WTC11 (cell line): ENCODE data around the gene MYL5. TPM values are rescaled to one million over a fixed set of nuclear protein-coding genes. Genes with fewer than 3 reads are reported as not detected.

Source experiments
- ATAC-seq: fragments of 200-7000 bp; cut with Tn5 transposase; 2 replicates; pipeline ENCODE4 v1.10.0; 2021; ENCODE audit warnings: mild to moderate bottlenecking, moderate library complexity
- CTCF ChIA-PET: fragments of 300-600 bp; sonication (Branson Sonifier 250); formaldehyde crosslinking; loops from one replicate; lab custom pipeline; 2021; ENCODE audit warnings: antibody characterized with exemption; lab: Charles Lee
- POLR2A ChIA-PET: fragments of 350-600 bp; sonication (Branson Sonifier 250); formaldehyde crosslinking; loops from one replicate; lab custom pipeline; 2021; ENCODE audit warnings: antibody characterized with exemption; lab: Charles Lee
- DNase-seq: peaks from one replicate; pipeline ENCODE4 v3.0.0; 2021; ENCODE audit warnings: low spot score
- H3K27ac Mint-ChIP-seq: 2 replicates; pipeline ENCODE4 v1.8.0; 2021; ENCODE audit warnings: mixed read lengths
- H3K27me3 Mint-ChIP-seq: 2 replicates; pipeline ENCODE4 v1.8.0; 2021; ENCODE audit warnings: low read depth, mild to moderate bottlenecking, moderate library complexity, mixed read lengths
- H3K36me3 Mint-ChIP-seq: 2 replicates; pipeline ENCODE4 v1.8.0; 2021; ENCODE audit warnings: mixed read lengths
- H3K4me1 Mint-ChIP-seq: 2 replicates; pipeline ENCODE4 v1.8.0; 2022; ENCODE audit warnings: mixed read lengths
- H3K4me3 Mint-ChIP-seq: 2 replicates; pipeline ENCODE4 v1.8.0; 2021; ENCODE audit warnings: mild to moderate bottlenecking, moderate library complexity, mixed read lengths
- H3K9me3 Mint-ChIP-seq: 2 replicates; pipeline ENCODE4 v1.8.0; 2021; ENCODE audit warnings: mixed read lengths
- AFF4 ChIP-seq: sonication (generic); formaldehyde crosslinking; IDR thresholded peaks from 2 replicates; pipeline ENCODE4 v1.8.1; 2023; ENCODE audit warnings: mild to moderate bottlenecking, missing genetic modification reagents, borderline replicate concordance
- CBFB ChIP-seq: sonication (generic); formaldehyde crosslinking; IDR thresholded peaks from 2 replicates; pipeline ENCODE4 v1.8.1; 2022; ENCODE audit warnings: mild to moderate bottlenecking, low read depth, missing genetic modification reagents
- CREB1 ChIP-seq: sonication (generic); formaldehyde crosslinking; IDR thresholded peaks from 2 replicates; pipeline ENCODE4 v1.8.0; 2023; ENCODE audit warnings: mild to moderate bottlenecking, missing genetic modification reagents
- EMX1 ChIP-seq: fragments of 250-450 bp; sonication (Bioruptor Pico); IDR thresholded peaks from 2 replicates; pipeline ENCODE4 v1.8.0; 2021; ENCODE audit warnings: mild to moderate bottlenecking
- ESRRA ChIP-seq: sonication (generic); formaldehyde crosslinking; IDR thresholded peaks from 2 replicates; pipeline ENCODE4 v1.8.1; 2022; ENCODE audit warnings: mild to moderate bottlenecking, missing genetic modification reagents, borderline replicate concordance
- ETV6 ChIP-seq: sonication (generic); formaldehyde crosslinking; IDR thresholded peaks from 2 replicates; pipeline ENCODE4 v1.8.1; 2022; ENCODE audit warnings: mild to moderate bottlenecking, missing genetic modification reagents
- FOXJ3 ChIP-seq: sonication (generic); formaldehyde crosslinking; IDR thresholded peaks from 2 replicates; pipeline ENCODE4 v1.9.0; 2021; ENCODE audit warnings: missing genetic modification reagents, mild to moderate bottlenecking, borderline replicate concordance
- FOXK1 ChIP-seq: sonication (generic); formaldehyde crosslinking; IDR thresholded peaks from 2 replicates; pipeline ENCODE4 v1.8.0; 2022; ENCODE audit warnings: mild to moderate bottlenecking, moderate library complexity, missing genetic modification reagents
- HMGA2 ChIP-seq: fragments of 250-450 bp; sonication (Bioruptor Pico); IDR thresholded peaks from 2 replicates; pipeline ENCODE4 v1.4.0; 2021; ENCODE audit warnings: mild to moderate bottlenecking, moderate library complexity
- NFYB ChIP-seq: sonication (generic); formaldehyde crosslinking; conservative IDR thresholded peaks from 2 replicates; pipeline ENCODE4 v1.8.0; 2022; ENCODE audit warnings: low read depth, missing genetic modification reagents
- PREB ChIP-seq: sonication (generic); formaldehyde crosslinking; IDR thresholded peaks from 2 replicates; pipeline ENCODE4 v1.8.1; 2022; ENCODE audit warnings: mild to moderate bottlenecking, missing genetic modification reagents, moderate library complexity, borderline replicate concordance
- PRRX2 ChIP-seq: fragments of 250-450 bp; sonication (Bioruptor Pico); IDR thresholded peaks from 2 replicates; pipeline ENCODE4 v1.8.0; 2021; ENCODE audit warnings: mild to moderate bottlenecking
- RELA ChIP-seq: sonication (generic); formaldehyde crosslinking; IDR thresholded peaks from 2 replicates; pipeline ENCODE4 v1.8.1; 2022; ENCODE audit warnings: missing genetic modification reagents, mild to moderate bottlenecking, borderline replicate concordance
- TCF7 ChIP-seq: sonication (generic); formaldehyde crosslinking; IDR thresholded peaks from 2 replicates; pipeline ENCODE4 v1.8.0; 2022; ENCODE audit warnings: mild to moderate bottlenecking, low read depth, missing genetic modification reagents, moderate library complexity
- TP53 ChIP-seq: sonication (generic); formaldehyde crosslinking; IDR thresholded peaks from 2 replicates; pipeline ENCODE4 v1.8.1; 2023; ENCODE audit warnings: mild to moderate bottlenecking, missing genetic modification reagents
- ZNF138 ChIP-seq: sonication (generic); formaldehyde crosslinking; conservative IDR thresholded peaks from 2 replicates; pipeline ENCODE4 v1.8.1; 2022; ENCODE audit warnings: mild to moderate bottlenecking, moderate library complexity, missing genetic modification reagents
- ZNF425 ChIP-seq: fragments of 250-450 bp; sonication (Bioruptor Pico); conservative IDR thresholded peaks from 2 replicates; pipeline ENCODE4 v1.9.0; 2021; ENCODE audit warnings: mild to moderate bottlenecking
- total RNA-seq: library from RNA; stranded (reverse); gene quantifications from 3 replicates; pipeline ENCODE4 v1.2.3, GENCODE V29; 2021
- TF ChIP-seq, protein P1 (sequence below): sonication (generic); formaldehyde crosslinking; IDR thresholded peaks from 2 replicates; pipeline ENCODE4 v1.8.1; 2022; ENCODE audit warnings: low read depth, mild to moderate bottlenecking, moderate library complexity, missing genetic modification reagents, borderline replicate concordance
- TF ChIP-seq, protein P2 (sequence below): sonication (generic); formaldehyde crosslinking; IDR thresholded peaks from 2 replicates; pipeline ENCODE4 v1.8.1; 2023; ENCODE audit warnings: mild to moderate bottlenecking, moderate library complexity, missing genetic modification reagents
- TF ChIP-seq, protein P3 (sequence below): sonication (generic); formaldehyde crosslinking; IDR thresholded peaks from 2 replicates; pipeline ENCODE4 v1.8.1; 2022; ENCODE audit warnings: low read depth, missing genetic modification reagents, borderline replicate concordance

Gene MYL5
- total RNA-seq, 1 experiment from 2014 or later: 22.2 TPM

- ChIA-PET CTCF (interaction anchor here (1.3 to 2.9 kb wide), 2 partner anchors 9 to 106 kb away, joined by 8 to 35 read pairs; partner anchors contain the start of genes ATP5ME, MYL5 and TMEM271), POLR2A (no interaction called here)
- Mint-ChIP-seq H3K4me3 (no peak overlapping the region), H3K9me3 (no peaks in the 10 kb centered on the region), H3K27me3 (no peaks in the 10 kb centered on the region; the same call in 1 of the 2 replicates), H3K36me3 (no peaks in the 10 kb centered on the region), H3K4me1 (peaks cover 7% of the 10 kb centered on the region; the same call in 1 of the 2 replicates), H3K27ac (no peak overlapping the region)
- TF ChIP-seq, protein P1, sequence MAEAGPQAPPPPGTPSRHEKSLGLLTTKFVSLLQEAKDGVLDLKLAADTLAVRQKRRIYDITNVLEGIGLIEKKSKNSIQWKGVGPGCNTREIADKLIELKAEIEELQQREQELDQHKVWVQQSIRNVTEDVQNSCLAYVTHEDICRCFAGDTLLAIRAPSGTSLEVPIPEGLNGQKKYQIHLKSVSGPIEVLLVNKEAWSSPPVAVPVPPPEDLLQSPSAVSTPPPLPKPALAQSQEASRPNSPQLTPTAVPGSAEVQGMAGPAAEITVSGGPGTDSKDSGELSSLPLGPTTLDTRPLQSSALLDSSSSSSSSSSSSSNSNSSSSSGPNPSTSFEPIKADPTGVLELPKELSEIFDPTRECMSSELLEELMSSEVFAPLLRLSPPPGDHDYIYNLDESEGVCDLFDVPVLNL (CRISPR knock-in tag): 0 out of 2 replicates have a peak, but pooled peaks have one; percentile 28
- TF ChIP-seq ESRRA (no peak), TCF7 (CRISPR knock-in tag) (no peak), EMX1 (CRISPR knock-in tag) (no peak), TP53 (CRISPR knock-in tag) (no peak), RELA (no peak), ETV6 (CRISPR knock-in tag) (no peak)
- TF ChIP-seq, protein P2, sequence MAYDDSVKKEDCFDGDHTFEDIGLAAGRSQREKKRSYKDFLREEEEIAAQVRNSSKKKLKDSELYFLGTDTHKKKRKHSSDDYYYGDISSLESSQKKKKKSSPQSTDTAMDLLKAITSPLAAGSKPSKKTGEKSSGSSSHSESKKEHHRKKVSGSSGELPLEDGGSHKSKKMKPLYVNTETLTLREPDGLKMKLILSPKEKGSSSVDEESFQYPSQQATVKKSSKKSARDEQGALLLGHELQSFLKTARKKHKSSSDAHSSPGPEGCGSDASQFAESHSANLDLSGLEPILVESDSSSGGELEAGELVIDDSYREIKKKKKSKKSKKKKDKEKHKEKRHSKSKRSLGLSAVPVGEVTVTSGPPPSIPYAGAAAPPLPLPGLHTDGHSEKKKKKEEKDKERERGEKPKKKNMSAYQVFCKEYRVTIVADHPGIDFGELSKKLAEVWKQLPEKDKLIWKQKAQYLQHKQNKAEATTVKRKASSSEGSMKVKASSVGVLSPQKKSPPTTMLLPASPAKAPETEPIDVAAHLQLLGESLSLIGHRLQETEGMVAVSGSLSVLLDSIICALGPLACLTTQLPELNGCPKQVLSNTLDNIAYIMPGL: no peak
- TF ChIP-seq, protein P3, sequence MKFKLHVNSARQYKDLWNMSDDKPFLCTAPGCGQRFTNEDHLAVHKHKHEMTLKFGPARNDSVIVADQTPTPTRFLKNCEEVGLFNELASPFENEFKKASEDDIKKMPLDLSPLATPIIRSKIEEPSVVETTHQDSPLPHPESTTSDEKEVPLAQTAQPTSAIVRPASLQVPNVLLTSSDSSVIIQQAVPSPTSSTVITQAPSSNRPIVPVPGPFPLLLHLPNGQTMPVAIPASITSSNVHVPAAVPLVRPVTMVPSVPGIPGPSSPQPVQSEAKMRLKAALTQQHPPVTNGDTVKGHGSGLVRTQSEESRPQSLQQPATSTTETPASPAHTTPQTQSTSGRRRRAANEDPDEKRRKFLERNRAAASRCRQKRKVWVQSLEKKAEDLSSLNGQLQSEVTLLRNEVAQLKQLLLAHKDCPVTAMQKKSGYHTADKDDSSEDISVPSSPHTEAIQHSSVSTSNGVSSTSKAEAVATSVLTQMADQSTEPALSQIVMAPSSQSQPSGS: no peak
- no peak for ATAC-seq
- no peak for DNase-seq
Observed at GRCh38 chr4:682490-683172, 8.3 kb downstream of the MYL5 start.

DNA sequence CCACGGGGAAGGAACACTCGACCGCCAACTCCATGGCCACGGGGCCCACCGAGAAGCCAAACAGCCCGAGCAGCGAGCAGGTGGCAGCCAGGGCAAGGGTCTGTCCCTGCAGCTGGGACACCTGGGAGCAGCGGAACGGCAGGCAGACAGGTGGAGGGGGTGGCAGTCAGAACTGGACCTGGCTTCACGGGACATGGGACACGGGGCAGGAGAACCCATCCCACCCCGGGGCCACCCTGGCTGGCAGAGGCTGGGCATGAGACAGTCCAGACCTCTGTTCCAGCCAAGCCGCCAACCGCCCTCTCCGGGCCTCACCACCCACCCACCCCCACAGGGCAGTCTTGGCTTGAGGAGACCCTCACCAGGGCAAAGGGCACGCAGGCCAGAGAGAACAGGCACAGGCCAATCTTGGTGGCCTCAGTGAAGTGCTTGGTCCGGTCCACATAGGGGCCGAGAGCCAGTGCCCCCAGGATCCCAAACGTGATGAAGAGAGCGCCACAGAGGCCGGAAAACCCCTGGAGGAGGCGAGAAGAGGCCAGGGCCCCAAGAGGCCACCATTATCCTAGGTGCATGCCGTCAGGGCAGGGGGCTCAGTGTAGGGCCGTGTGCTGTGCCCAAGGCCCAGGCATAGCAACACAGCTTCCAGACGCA lies 9.0 kb downstream of the MYL5 start:
- CTCF ChIA-PET: interaction anchor here (0.5 to 3.5 kb wide), 45 partner anchors 8 to 503 kb away, joined by 3 to 67 read pairs (median 5); partner anchors contain the start of genes ATP5ME, GAK, MYL5 and PCGF3
- TF ChIP-seq HMGA2 (CRISPR knock-in tag) (no peak), AFF4 (CRISPR knock-in tag) (no peak), PRRX2 (CRISPR knock-in tag) (no peak), NFYB (CRISPR knock-in tag) (no peak), CBFB (CRISPR knock-in tag) (no peak), ZNF425 (CRISPR knock-in tag) (no peak), FOXK1 (CRISPR knock-in tag) (no peak), CREB1 (CRISPR knock-in tag) (no peak), PREB (no peak), ZNF138 (CRISPR knock-in tag) (no peak), FOXJ3 (CRISPR knock-in tag) (no peak)
- no peaks in the 10 kb centered on the region; the same call in 1 of the 2 replicates for H3K27me3 Mint-ChIP-seq
- no peaks in the 10 kb centered on the region for H3K36me3 Mint-ChIP-seq
- peaks cover 9% of the 10 kb centered on the region; the same call in 1 of the 2 replicates for H3K4me1 Mint-ChIP-seq
- DNase-seq (no peak), ATAC-seq (peak; percentile 2)
- POLR2A ChIA-PET: no interaction called here
- H3K9me3 Mint-ChIP-seq: no peaks in the 10 kb centered on the region
- H3K4me3 Mint-ChIP-seq: no peak overlapping the region
- no peak overlapping the region for H3K27ac Mint-ChIP-seq
